Measurements from ENCODE around the gene RLIM.
"Not testable (repeated sequence)": the region's sequence is repeated elsewhere in the genome, so short reads cannot be mapped to it uniquely, and the experiment has no call there.

RLIM gene, protein sequence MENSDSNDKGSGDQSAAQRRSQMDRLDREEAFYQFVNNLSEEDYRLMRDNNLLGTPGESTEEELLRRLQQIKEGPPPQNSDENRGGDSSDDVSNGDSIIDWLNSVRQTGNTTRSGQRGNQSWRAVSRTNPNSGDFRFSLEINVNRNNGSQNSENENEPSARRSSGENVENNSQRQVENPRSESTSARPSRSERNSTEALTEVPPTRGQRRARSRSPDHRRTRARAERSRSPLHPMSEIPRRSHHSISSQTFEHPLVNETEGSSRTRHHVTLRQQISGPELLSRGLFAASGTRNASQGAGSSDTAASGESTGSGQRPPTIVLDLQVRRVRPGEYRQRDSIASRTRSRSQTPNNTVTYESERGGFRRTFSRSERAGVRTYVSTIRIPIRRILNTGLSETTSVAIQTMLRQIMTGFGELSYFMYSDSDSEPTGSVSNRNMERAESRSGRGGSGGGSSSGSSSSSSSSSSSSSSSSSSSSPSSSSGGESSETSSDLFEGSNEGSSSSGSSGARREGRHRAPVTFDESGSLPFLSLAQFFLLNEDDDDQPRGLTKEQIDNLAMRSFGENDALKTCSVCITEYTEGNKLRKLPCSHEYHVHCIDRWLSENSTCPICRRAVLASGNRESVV

DNA sequence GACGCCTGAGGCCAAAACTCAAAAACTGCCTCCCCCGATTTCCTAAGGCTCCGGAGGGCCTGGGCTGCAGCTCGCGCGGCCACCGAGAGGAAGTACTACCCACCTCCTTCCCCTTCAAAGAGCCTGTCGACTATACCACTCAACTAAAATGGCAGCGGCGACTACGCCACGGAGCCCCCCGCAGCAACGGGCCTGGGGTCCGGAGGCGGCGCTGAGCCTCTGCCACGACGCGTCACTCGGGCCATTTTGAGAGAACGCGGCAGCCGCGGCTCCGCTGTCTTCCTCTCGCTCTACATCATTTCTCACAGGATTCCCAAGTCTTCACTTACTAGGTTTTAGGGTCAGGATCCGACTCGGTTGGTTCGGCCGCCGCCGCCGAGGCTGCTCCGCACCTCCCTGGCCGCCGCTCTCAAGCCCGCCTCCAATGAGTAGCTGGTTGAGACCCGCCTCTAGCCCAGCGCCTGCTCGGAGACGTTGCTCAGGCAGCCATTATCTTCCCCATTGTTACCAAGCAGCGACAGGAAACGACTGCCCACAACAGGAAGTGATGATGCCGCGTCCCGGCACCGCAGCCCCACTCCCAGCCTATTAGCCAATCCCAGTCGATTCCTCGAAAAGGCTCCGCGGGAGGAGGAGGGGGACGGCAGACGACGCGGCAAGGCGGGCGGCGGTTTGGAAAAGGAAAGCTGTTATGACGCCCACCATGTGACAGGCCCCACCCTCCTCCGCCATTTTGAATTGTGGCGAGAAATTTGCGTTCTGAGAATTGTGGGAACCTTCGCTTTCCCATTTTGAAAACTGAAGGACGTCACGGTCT lies at the start of gene RLIM:
RLIM (minus strand) TSS at position 532 of the 817 bp plus-strand sequence. CDS start 18,647 bp downstream, outside the sequence.
- DNase-seq, result peak; percentile 91

DNA sequence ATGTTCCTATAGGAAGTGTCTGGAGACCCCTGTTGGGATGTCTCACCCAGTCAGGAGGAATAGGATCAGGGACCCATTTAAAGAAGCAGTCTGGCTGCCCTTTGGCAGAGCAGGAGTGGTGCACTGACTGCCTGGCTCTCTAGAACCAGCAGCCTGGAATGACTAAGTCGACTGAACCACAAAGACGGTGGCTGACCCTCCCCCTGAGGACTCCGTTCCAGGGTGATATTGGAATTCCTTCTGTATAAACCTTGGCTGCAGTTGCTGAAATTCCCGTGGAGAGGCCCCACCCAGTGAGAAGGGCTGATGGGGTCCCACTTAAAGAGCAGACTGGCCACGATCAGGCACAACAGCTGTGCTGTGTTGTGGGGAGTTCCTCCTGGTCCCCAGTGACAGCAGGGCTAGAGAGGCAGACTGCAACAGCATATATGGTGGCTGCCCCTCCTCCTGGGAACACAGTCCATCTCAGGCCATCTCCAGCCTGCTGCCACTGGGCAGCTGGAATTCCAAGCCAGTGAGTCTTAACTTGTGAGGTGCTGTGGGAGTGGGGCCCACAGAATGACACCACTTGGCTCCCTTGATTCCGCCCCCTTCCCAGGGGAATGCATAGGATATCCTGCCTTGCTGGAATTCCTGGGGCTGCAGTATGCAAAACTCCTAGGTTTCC lies 41.8 kb upstream of the RLIM start:
- DNase-seq, result no peak

DNA sequence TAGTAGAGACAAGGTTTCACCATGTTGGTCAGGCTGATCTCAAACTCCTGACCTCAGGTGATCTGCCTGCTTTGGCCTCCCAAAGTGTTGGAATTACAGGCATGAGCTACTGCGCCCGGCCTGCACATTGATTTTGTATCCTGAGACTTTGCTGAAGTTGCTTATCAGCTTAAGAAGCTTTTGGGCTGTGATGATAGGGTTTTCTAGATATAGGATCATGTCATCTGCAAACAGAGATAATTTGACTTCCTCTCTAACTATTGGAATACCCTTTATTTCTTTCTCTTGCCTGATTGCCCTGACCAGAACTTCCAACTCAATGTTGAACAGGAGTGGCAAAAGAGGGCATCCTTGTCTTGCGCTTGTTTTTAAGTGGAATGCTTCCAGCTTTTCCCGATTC lies 40.5 kb upstream of the RLIM start:
- DNase-seq, result not testable (repeated sequence)

DNA sequence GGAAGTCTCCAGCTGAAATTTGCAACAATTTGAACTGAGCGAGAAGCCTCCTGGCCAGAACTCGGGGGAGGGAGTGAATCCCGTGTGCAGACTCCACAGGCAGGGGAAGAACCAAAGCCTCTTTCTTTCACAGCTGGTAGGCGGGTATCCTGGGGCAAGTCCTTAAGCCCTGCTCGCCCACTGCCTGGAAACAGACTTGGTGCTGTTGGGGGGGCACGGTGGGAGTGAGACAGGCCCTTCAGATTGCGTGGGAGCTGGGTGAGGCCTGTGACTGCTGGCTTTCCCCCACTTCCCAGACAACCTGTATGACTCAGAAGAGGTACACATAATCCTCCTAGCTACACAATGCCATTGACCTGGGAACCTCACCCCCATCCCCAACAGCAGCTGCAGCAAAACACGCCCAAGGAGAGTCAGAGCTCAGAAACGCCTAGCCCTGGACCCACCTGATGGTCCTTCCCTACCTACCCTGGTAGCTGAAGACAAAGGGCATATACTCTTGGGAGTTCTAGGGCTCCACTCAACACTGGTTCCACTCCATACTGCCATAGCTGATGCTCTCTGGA lies 22.4 kb upstream of the RLIM start:
- no peak for DNase-seq

DNA sequence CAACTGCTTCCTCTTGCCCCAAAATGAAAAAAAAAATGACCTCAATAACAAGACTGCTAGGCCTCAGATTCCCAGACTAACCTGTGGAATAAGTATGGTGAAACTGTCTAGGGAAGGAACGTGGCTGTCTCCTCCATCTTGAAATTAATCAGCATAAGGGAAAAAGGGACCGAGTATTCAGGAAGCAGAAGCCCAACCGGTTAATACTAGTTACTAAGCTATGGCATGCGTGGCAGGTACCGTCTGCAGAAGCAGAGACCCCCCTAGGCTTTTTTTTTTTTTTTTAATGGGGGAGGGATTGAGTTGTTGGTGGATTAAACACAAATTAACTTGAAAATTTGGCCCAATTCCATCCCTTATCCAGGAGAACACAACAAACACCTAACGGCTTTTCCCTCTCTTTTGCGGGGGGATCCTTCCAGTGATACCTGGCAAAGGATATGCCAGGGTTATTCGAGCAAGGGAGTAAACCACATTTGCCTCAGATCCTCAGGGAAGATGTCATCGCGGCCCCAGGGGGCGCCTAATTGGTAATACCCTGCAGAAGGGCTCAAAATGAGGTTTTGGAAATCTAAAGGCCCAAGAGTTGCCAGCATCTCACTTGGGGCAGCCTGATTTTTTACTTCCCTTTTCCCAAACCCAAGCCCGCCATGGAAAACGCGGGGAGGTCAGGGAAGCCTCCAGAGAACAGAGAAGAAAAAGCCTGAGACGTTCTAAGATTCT lies 893 bp downstream of the RLIM start:
- no peak for DNase-seq

DNA sequence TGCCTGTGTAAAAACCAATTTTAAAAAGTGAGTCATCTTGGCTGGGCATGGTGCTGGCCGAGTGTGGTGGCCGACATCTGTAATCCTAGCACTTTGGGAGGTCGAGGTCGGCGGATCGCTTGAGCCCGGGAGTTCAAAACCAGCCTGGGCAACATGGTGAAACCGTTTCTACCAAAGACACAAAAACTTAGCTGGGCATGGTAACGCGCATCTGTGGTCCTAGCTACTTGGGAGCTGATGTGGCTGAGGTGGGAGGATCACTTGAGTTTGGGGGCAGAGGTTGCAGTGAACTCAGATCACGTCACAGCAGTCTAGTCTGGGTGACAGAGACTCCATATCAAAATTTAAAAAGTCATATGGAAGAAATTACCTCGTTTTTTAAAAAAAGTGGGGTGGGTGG lies 7.6 kb downstream of the RLIM start:
- no peak for DNase-seq

- DNase-seq, result no peak
Observed at GRCh38 chrX:74606342-74606741, 8.1 kb downstream of the RLIM start.

- no peak for DNase-seq
Observed at GRCh38 chrX:74603040-74603439, 11.4 kb downstream of the RLIM start.

- DNase-seq, result no peak
Observed at GRCh38 chrX:74602142-74602541, 12.3 kb downstream of the RLIM start.

DNA sequence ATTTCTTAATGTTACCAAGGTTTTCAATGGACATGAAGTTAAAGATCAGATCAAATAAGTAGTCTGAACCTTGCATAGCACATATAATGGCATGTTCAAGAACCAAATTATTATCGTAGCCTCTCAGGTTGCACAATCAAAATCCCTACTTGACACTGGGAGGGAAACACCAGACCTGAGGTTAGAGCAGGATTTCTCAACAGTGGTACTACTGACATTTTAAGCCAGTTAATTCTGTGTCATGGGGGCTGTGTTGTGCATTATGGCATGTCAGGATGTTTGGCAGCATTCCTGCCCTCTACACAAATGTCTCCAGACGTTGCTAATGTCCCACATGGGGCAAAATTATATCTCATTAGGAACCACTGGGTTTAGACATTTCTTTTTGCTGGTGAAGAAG lies 20.8 kb downstream of the RLIM start:
- DNase-seq, result no peak

GRCh38 chrX:74585766-74586165 lies 28.7 kb downstream of the RLIM start:
- no peak for DNase-seq

- DNase-seq, result no peak
Observed at GRCh38 chrX:74579597-74580198, 34.7 kb downstream of the RLIM start.

DNA sequence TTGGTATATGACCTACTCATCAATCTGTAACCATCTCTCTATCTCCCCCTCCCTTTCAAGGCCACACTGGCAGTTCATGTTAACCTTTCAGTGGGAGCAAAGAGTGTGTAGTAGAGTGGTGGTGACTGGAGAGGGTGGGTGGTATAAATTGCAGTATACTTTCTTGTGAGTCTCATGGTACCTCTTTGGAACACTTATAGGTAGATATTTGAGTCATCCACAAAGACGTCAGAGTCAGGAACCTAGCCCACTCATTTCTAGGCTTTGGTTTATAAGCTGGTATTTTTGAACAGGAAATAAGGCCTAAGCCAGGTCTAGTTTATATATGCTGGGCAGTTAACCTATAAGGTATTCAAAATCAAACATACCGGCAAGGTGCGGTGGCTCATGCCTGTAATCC lies 36.3 kb downstream of the RLIM start:
- no peak for DNase-seq

GRCh38 chrX:74557378-74557777 lies 57.0 kb downstream of the RLIM start:
- no peak for DNase-seq

DNA sequence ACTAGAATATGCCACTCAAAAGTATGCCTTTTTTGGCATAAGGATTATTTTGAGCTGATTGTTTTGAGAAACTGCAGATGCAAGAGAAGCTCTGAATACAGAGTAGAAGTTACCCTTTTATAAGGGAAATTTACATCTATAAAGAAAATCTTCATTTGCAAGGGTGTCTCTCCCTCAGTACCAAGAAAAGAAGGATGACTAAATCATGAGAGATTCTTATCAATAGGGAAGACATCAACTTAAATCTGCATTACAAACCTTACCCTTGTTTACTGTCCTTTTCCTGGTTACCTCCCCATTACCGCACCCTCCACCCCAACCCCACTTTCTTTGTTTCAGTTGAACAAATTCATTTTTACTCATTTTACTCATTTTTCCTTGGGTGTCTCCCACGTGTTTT lies 62.5 kb downstream of the RLIM start:
- DNase-seq, result no peak

DNA sequence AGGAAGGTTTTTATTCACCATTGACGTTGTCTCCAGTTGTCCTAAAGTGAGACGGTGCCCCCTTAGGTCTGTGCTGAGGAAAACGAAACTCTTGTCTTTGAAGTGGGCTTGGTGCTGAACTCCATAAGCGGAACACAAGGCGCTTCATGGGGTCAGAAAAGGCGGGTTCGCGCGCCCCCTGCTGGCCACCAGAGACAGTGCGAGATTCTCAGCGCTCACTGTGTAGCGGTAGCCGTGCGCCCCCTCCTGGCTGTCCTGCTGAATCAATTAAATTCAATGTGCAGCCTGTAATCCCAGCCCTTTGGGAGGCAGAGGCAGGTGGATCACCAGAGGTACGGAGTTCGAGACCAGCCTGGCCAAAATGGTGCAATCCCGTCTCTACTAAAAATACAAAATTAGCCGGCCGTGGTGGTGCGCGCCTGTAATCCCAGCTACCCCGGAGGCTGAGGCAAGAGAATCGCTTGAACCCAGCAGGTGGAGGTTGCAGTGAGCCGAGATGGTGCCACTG lies 64.1 kb downstream of the RLIM start:
- DNase-seq, result peak; percentile 8

DNA sequence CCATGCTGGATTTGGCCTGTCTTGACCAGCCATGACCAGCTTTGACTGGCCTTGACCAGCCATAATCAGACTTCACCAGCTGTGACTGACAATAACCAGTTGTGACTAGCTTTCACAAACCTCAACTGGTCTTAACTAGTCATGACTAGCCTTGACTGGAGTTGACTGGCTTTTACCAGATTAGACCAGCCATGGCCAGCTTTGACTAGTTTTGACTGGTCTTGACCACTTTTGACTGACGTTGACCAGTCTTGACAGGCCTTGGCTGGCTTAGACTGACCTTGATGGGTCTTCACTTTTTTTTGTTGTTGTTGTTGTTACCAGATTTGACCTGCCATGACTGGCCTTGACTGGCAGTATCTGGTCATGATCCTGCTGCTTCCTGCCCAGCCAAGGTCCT lies 67.4 kb downstream of the RLIM start:
- no peak for DNase-seq

- DNase-seq, result no peak
Observed at GRCh38 chrX:74545880-74546523, 68.4 kb downstream of the RLIM start.

GRCh38 chrX:74540635-74541249 lies 73.7 kb downstream of the RLIM start:
- DNase-seq, result no peak

- DNase-seq, result no peak
Observed at GRCh38 chrX:74536832-74537371, 77.5 kb downstream of the RLIM start.
